Fibroblast of skin of left biceps (primary cell): ENCODE data around the gene IL16.

ENCODE experiments used
- DNase-seq, 2 experiments: peaks; one replicate each; pipeline ENCODE4 v3.0.0-alpha.2; 2013; ENCODE audit warnings: low read depth in 2 of 2

The IL16 gene

DNA sequence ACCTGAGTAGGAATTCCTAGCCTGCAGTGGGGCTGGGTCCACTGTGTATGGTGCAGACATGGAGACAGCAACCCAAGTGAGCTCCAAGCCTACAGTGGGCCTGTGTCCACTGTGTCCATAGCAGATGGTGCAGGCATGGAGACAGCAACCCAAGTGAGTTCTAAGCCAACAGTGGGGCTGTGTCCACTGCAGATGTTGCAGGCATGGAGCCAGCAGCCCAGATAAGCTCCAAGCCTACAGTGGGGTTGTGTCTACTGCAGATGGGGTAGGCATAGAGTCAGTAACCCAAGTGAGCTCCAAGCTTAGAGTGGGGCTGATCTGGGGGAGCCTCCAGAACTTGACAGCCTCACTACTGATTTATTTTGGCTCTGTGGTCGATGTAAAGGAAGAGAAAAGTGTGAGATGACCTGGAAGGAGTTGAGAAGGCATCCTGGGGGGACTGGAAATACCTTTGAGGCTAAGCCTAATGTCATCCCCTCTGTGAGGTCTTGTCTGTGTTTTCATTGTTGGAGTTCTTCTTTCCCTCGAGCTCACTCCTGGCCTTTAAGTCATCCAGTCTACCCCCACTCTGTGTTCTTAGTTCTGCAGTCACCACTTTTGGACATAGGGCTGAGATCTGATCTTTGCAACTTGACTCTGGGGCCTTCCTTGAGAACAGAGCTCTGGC, 22.4 kb upstream of the IL16 start:
- DNase-seq = no peak

- DNase-seq = no peak
Measured at GRCh38 chr15:81174792-81175327, 21.8 kb upstream of the IL16 start.

DNA sequence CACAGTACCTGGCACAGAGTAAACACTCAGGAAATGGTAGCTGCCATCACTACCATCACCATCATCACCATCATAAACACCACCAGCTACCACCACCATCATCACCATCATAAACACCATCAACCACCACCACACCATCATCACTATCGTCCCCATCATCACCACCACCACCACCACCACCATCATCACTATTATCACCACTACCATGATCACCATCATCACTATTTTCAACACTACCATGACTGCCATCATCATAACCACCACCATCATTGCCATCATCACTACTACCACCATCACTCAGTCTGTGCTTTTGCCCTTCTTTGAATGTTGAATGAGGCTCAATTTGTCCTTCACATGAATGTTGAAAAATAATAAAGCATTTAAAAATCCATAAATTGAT, 21.2 kb upstream of the IL16 start:
- DNase-seq = no peak

- no peak for DNase-seq
Measured at GRCh38 chr15:81176291-81176893, 20.3 kb upstream of the IL16 start.

DNA sequence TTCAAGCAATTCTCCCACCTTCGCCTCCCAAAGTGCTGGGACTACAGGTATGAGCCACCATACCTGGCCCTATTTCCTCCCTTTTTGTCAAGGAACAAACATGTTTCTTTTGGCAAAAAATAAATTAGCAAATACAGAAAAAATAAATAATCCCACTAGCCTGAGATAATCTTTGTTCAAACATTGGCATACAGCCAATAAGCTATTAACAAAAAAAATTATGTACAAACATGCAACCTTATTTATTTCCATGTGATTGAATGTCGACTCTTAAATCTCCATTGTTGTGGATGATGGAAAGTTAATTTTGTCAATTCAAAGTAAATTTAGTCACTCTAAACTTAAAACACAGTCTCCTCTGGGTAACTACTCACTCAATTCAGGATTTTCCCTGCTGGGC, 18.3 kb upstream of the IL16 start:
- no peak for DNase-seq

GRCh38 chr15:81181220-81181619, 15.5 kb upstream of the IL16 start:
- no peak for DNase-seq

DNA sequence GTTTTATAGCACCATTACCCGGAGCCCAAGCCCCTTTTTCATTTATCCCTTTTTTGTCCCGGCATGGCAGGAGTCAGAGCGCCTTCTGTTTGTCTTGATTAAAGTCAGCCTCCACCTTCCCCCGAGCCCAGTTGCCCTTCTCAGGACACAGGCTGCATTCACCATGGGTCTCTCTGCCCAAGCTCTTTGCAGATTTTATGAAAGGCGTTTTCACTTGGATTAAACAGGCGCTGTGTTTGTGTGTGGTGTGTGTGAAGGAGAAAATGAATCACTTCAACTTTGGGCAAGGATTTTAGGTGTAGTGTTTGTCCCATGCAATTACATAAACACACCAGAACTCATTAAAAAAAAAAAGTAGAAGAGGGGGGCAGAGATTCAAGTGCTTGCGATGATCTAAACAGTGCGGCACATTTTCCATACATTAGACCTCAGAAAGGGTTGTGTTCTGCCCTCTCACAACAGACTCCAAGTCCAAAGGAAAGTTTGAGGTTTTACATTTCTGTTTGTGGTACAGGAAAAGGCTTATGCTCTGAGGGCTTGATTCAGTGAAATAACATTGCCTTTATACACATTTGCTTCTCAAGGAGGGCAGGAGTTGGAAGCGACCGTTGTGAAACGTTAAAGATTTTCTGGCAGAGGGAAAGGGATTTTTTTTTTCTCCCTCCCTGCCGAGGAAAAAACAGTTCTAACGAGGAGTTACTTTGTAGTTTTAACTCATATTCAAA, 14.5 kb upstream of the IL16 start:
- no peak for DNase-seq

GRCh38 chr15:81182756-81183438, 13.8 kb upstream of the IL16 start:
- DNase-seq = no peak

GRCh38 chr15:81183439-81183775, 13.3 kb upstream of the IL16 start:
- no peak for DNase-seq

DNA sequence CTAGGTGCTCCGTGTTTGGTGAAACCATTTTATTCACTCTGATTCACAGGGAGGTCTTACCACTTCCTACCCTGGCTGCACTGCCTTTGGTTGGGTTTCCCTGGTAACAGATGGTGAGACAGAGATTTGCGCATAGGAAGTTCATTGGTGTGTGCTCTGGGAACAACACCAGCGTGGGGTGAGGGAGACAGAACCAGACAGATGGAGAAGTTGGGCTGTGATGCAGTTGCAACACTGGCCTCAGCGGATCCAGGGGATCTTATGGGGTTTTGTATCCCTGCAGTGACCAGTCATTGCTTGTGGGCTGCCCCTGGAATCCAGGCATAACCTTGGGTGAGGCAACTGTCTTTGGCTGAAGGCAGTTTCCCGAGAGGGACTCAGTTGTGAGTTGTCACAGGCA, 12.5 kb upstream of the IL16 start:
- DNase-seq = no peak

DNA sequence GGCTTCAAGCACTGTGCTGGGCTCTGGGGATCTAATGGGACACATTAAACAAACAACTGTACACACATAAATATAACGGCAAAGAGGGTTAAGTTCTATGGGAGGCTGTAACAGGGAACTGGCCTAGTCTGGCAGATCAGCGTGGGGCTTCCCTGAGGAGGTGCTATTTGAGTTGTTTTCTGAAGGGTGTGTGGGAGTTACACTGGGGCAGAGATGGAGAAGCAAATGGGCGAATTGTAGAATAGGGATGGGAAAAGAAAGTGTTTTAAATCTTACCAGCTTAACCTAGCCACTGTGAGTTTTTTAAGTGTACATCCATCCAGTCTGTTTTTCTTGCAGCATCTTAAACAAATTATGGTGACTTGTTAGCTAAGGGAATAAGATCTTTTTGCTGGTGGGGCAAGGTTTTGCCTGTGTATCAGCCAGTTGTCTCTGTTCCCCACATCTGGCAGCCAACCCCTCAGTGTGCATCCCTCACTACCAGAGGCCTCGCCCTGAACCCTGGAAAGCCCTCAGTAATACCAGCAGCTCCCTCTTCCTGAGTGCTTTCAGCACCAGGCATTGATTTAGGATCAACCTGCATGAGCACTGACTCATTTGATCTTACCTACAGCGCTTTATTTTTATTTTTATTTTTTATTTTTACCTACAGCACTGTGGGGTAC, 10.9 kb upstream of the IL16 start:
- DNase-seq = no peak

DNA sequence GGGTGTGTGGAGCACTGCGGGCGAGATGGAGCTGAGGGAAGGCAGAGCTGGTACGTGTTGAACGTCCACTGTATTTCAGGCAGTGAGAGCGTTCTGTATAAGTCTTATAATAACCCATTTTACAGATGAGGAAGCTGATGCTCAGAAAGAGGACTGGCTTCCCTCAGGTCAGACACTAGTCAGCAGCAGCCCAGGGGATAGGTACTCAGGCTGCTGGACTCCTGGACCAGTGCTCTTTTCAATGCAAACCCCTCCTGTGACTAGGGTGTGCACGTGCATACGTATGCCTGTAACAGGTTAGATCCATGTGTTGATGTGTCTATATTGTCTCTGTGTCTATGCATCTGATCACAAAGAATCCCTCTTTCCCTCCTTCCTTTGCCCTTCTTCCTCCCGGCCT, 8.3 kb upstream of the IL16 start:
- no peak for DNase-seq

DNA sequence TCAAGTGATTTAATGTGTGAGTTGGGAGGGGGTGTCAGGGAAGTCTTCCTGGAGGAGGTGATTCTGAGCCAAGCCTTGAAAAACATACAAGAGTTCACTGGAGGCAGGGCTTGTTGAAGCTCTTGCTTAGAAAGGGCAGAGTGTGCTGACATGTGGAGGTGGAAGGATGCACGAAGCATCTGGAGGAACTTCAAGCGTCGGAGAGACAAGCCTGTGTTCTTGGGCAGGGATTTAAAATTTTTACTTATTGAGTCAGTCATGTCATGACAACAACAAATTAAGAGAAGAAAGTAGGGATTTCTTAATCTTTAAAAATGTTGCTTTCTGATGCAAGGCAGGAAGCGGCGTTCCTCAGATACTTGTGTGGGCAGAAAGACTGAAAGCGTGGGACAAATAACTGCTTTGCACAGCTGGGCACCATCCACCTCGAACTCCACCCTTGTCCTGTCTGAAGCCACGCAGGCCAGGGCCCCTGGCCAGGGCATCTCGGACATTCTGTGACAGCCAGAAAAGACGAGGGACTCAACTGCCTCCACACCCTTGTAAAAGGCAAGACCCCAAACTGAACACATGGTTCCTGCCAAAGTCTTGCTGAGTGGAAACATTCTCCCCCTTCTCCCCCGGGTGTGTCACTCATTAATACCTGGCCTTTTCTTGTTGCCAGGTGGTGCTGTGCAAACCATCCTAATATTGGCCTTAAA, 6.9 kb upstream of the IL16 start:
- peak; percentile 93 to 94 for DNase-seq

DNA sequence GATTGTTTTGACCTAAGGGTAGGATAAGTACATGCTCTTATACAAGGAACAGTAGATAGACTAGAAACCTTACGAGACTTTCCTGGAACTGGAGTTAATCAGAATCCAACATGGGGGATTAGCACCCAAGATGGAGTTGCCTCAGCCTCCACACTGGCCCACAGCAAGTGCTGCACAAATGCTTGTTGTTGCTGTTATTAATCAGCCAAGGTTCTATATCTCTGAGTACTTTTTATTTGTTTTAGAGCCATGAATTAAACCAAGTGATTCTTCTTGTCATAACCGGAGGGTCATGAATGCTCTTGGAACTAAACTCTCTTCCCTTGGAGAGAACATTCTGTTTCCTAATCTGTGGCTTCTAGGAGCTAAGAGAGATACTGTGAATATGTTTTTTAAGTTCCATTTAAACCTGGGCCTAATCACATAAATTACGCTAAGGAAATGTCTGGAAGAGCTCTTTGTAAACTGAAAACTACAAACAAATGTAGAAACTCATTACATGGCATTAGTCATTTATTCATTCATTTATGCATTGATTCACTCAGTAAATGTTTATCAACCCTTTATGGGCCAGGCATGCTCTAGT, 5.7 kb upstream of the IL16 start:
- no peak for DNase-seq

GRCh38 chr15:81191701-81192100, 5.0 kb upstream of the IL16 start:
- no peak for DNase-seq

- no peak for DNase-seq
Measured at GRCh38 chr15:81194723-81195122, 2.0 kb upstream of the IL16 start.

DNA sequence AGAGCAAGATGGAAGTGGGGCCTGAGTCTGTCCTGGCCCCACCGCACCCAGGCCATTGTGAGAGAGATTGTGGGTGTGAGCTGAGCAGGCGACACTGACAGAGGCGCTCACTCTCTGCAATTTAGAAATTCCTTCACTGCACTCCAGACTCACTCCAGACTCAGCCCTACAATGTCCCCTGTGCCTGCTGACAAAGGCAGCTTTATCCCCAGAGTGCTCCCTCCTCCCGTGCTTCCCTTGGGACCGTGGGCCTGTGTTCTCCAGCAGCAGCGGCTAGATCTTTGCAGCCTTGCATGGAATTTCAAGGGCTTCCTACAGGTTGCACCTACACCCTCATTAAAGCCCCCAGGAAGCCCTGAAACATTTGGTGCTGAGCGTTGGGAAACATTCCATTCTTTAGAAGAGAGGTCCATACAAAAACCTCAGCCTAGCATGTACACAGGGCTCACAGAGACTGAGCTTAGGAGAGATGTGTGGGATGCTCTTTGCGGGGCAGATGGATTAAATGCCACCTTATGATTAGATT, 1.3 kb upstream of the IL16 start:
- no peak for DNase-seq

DNA sequence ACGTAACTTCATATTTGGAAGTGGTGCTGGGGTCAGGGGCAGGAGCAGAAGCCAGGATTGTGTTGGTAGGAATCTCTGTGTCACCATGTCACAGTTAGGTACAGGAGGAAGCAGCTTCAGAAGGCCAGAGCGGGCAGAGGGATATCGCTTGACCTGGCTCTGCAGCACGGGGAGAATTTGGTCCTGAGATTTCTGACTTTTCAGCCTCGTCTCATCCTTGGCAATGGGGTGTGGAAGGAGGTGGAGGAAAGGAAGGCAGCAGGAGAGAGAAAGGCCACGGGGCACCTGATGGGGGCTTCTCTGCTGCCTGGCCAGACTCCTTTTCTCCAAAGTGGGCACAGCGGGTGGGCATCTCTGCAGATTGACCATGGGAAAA, 564 bp downstream of the IL16 start:
- no peak for DNase-seq

DNA sequence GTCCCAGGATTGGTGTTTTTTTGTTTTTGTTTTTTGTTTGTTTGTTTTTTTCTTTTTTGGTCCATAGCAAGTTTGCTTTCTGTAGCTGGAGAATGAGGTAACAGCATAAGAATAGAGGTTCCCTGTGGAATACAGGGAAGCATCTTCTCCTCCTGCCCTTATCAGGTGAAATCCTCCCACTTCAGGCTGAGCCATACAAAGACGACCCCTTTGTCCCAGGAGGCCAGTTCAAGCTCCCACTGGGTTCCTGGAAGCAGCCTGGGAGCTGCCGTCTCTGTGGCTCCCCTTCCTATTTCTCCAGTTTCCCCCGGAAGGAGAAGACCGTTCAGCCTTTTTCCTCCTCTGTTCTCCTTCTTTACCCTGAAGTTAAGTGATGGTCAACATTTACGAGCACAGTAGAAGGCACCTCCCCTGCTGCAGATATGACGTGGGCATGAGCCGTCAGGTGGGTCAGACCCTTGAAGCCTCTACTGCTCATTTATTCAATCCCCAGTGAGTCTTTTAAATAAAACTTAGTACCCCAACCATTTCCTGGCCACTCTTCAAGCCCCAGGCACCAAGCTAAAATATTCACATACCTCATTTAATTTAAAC, 1.1 kb downstream of the IL16 start:
- no peak for DNase-seq

GRCh38 chr15:81199031-81199779, 2.5 kb downstream of the IL16 start:
- DNase-seq = no peak
